NCI-H1048 (cell line): ENCODE results near the gene SEPTIN10.
"Not testable (repeated sequence)": the region's sequence is repeated elsewhere in the genome, so short reads cannot be mapped to it uniquely, and the experiment has no call there.

Experiments used
- DNase-seq: peaks from one replicate; lab custom pipeline; 2025; lab: John Stamatoyannopoulos, UW

SEPTIN10 gene

DNA sequence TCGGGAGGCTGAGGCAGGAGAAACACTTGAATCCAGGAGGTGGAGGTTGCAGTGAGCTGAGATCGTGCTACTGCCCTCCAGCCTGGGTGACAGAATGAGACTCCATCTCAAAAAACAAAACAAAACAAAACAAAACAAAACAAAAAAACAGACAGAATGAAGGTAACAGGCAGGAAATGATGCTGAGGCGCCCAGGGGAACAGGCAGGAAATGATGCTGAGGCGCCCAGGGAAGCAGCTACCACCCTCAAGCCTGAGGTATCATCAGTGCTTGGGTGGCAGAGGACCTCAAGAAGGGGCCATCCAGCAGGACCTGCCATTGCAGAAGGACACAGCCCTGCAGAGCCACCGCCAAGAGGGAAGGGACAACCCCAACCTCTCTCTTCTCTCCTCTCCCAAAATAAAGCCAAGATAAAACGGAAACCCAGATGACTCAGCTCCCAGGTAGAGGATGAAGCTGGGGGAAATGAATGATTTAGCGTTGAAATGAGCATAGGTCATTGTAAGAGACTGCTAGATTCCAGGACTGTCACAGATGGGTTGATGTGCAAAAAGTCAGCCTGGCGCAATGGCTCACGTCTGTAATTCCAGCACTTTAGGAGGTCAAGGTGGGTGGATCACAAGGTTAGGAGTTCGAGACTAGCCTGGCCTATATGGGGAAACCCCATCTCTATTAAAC, 19.7 kb upstream of the SEPTIN10 start:
- DNase-seq = no peak

DNA sequence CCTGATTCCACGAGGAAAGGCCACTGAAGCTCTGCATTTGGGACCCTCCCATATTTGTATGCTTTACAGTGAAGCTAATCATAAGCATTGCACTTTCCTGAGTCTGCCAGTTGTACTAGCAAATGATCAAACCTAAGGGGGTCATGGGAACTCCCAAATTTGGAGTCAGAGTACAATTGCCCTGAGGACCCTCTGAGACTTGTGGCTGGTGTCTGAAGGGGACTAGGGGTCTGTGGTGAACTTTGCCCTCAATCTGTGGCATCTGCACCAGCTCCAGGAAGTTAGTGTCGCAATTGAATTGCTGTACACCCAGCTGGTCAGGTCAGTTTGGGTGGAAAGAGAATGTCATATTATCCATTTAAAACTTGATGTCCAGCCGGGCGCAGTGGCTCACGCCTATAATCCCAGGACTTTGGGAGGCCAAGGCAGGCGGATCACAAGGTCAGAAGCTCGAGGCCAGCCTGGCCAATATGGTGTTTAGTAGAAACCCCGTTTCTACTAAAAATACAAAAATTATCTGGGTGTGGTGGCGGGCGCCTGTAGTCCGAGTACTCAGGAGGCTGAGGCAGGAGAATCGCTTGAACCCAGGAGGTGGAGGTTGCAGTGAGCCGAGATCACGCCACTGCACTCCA, 18.5 kb upstream of the SEPTIN10 start:
- DNase-seq = no peak

DNA sequence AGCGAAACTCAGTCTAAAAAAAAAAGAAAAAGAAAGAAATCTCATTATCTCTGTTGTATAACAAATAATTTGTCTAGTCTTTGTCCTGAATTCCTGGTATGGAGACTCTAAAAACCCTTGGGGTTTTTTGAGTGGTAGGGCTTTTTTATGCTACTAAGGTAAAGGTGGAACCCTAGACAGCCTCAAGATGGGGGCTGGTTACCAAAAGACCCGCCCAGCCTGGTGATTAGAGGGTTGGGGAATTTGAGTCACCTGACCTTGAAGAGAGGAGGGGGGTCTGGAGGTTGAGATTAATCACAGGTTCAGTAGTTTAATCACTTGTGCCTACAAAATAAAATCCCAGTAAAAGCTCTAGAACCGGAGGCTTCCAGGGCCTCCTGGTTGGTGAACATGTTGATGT, 18.0 kb upstream of the SEPTIN10 start:
- DNase-seq = no peak

DNA sequence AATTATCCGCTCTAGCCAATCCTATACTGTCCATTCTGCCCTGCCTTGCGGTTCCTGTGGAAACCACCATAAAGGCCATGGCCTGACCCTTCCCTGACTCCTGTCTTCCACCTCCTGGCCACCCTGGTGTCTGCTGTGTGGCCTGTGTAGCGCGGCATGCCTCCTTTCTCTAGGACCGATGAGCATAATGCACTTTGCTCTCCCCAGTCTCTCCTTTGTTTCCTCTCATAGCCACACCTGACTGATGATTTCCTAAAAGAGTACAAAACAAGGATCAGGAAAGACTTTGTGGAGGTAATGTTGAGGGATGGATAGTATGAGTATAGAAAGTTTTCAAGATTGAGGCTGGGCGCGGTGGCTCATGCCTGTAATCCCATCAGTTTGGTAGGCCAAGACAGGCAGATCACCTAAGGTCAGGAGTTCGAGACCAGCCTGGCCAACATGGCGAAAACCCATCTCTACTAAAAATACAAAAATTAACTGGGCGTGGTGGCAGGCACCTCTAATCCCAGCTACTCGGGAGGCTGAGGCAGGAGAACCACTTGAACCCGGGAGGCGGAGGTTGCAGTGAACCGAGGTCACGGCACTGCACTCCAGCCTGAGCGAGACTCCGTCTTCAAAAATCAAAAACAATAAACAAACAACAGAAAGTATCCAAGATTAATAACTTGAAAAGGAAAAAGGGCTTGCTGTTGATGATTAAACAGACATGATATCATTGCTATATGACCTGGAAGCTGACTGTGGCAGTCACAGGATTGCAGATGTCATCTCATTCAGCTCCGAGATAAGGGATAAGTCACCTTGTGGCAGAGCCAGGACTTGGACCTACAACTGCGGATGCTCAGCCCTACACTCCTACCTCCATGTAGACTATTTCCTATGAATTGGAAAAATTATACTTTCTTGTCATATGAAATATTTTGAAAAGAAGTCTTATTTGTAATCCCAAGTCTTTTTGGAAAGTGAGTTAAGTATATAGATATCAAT, 17.0 kb upstream of the SEPTIN10 start:
- no peak for DNase-seq

DNA sequence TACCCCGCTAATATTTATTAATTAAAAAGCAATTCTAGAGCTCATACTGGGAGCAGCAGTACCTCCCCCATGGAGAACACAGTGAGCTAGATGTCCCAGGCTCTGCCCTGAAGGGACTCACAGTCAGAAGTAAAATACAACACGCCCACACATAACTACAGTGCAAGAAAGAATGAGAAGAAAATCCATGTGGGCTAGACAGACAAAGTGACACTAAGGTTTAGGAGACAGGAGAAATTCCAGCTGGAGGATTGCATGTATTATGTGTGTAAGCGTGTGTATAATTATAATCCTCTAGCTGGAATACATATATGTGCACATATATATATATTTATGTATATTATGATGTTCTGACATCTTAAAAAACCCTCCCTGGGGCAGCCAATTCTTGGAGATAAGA, 16.1 kb upstream of the SEPTIN10 start:
- DNase-seq = no peak

DNA sequence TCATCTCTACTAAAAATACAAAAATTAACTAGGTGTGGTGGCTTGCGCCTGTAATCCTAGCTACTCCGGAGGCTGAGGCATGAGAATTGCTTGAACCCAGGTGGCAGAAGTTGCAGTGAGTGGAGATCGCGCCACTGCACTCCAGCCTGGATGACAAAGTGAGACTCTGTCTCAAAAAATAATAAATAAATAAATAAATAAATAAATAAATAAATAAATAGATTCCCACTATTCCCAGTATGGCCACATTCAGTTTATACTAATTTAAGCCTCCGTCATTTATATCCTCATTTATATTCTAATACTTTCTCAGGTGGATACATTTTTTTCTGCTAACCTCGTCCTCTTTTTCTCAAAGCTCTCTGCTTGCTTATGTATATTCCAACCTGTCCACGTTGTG, 14.6 kb upstream of the SEPTIN10 start:
- not testable (repeated sequence) for DNase-seq

DNA sequence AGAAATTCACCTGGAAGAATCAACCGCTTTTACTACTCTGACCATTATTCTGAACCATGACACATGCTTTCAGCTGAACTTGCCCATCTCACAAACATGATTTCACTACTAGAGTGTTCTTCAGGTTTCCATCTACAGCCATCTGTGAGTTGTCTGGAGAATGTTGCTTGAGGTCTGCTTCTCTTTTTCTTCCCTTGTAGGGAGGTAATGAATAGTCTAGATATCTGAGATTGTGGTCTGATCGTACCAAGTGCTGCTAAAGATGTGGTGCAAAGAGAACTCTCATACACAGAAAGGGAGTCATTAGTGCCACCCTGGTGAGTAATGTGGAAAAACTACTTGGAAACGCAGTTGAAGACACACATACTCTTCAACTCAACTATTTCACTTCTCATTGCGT, 10.6 kb upstream of the SEPTIN10 start:
- DNase-seq = no peak

DNA sequence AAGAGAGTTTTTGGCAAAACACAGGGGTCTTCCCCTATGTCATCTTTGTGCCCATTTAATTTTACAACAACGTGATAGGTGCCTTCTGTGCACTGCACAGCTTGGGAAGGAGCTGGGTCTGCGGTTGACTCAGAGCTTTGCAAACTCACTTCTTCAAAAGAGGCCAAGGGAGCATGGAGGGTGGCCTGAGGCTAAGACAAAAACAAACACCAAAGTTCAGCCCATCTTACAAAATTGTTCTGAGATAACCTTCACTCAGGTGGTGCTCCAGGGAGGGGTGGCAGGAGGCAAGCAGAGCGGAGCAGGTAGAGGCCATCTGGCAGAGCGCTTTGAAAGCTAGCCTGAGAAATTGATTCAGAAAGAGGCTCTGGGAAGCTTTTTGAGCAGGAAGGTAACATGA, 10.2 kb upstream of the SEPTIN10 start:
- DNase-seq = no peak

DNA sequence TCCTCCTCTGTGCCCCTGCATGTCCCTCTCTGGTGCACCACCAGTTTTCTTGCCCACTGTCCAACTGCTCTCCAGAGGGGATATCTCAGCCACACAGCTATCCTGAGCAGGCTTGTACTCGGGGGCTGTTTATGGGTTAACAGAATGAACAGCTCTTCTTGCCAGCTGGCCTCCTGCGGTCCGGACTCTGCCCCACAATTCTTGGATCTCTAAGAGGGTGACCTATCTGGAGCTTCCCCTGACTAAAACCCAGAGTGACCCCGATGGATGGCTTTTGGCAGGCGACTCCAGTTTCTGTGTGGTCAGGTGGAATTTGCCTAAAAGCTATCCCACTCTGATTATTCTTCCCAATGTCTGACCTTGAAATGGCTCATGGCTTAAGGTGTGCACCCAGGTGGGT, 9.5 kb upstream of the SEPTIN10 start:
- DNase-seq = no peak

DNA sequence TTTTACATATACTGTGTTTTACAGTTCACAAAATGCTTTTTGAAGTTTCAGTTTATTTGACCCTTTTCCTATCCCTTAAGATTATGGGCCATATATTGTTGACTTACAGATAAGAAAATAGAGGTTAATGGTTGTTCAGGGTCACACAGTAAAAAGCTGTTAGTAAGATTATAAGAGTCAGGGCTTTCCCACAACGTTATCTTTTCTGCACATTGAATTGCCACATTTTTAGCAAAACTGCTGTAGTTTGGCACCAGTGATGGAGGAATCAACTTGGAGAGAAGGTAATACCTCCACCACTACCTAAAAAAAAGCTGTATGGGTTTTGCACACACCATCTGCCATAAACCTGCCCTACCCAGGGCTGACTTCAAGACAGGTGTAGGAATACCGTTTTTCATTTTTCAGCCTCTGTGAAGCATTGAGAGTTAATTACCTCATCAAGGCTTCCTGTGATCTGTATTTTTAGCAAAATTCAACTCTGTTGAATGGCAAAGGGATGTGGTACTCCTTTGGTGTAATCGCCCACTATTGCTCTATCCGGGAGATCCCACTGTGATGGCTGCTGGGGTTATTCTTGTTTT, 5.4 kb upstream of the SEPTIN10 start:
- no peak for DNase-seq

DNA sequence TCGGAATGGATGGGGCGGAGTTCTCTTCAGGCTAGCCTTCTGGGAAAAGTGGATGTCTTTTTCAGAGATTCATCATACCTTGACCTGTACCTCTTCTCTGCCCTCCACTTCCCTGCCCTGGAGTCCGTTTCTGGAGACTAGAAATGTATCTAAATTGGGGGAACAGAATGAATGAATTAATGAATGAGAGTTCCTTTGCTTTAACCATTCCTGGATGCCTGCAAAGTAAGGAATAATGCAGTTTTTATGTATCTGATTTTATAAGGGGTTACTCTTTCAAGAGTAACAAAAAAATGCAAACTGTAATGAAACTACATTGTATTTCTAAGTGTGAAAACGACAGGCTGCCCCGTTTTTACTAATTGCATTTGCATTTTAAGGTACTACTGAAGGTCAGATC, 2.4 kb upstream of the SEPTIN10 start:
- no peak for DNase-seq

DNA sequence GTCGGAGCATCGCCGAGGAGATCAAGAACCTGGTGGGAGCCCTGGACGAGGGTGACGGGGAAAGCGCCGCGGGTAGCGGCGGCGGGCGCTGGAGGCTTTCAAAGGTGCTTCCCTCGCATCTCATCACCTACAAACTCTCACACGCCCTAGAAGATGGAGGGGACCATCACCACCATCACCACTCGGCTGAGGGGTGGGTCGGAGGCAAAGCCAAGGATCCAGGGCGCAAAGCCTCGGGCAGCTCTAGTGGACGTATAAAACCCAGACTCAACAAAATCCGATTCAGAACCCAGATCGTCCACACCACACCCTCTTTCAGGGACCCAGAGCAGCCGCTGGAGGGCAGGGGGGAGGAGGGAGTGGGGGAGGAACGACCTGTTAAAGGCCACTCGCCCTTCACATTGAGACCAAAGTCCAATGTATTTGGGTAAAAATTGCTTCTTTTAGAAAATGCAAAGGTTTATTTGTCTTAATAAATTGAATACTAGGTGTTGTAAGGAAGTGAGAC, 1.9 kb upstream of the SEPTIN10 start:
- DNase-seq = no peak

DNA sequence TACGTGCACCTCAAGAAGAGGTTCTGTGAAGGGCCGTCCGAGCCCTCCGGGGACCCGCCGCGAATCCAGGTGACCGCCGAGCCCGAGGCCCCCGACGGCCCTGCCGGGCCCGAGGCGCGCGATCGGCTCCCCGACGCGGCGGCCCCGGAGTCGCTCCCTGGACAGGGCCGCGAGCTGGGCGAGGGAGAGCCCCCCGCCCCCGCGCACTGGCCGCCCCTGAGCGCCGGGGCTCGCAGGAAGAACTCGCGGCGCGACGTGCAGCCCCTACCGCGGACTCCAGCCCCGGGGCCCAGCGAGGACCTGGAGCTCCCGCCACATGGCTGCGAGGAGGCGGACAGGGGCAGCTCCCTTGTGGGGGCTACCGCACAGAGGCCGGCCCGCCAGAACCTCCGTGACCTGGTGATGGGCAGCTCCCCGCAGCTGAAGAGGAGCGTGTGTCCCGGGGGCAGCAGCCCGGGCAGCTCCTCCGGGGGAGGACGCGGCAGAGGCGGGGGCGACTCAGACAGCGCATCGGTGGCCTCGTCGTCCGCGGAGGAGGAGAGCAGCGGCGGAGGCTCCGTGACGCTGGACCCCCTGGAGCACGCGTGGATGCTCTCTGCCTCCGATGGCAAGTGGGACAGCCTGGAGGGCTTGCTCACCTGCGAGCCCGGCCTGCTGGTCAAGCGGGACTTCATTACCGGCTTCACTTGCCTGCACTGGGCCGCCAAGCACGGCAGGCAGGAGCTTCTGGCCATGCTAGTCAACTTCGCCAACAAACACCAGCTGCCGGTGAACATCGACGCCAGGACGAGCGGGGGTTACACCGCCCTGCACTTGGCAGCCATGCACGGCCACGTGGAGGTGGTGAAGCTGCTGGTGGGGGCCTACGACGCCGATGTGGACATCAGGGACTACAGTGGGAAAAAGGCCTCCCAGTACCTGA, 1.2 kb upstream of the SEPTIN10 start:
- DNase-seq = no peak

DNA sequence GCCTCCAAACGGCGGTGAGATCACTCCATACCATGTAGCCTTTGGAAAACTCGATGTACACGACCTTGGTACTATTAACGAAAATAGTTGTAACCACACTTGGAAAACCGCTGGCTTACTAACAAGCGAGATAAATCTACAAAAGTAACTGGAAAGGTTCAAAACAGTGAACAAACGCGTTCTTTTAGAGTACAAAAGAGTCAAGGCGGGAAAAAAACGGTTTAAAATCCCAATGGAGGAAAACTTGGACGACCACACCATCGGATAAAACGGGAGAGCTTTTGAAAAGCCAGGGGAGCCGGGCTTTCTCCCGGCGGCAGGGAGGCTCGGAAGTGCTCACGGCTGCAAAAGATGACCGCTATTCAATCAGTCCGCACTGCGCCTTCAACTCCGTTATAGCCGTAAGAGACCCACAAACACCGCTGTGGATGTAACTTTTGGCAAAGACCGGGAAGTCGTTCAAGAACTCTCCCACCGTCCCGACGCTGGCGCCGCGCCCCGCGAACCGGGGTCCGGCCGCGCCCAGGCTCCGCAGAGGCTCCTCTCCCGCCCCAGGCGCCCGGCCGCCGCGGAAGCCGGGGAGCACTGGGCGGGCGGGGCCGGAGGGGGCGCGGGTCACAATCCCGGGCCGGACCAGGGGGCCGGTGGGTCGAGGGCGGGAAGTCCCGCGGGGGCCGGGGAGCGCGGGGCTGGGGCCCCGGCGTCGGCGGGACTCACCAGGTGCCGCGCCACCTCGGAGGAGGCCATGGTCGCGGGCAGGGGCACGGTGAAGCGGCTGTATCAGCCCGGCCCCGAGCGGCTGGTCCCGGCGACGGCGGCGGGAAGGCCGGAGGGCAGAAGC, 465 bp downstream of the SEPTIN10 start:
- no peak for DNase-seq

DNA sequence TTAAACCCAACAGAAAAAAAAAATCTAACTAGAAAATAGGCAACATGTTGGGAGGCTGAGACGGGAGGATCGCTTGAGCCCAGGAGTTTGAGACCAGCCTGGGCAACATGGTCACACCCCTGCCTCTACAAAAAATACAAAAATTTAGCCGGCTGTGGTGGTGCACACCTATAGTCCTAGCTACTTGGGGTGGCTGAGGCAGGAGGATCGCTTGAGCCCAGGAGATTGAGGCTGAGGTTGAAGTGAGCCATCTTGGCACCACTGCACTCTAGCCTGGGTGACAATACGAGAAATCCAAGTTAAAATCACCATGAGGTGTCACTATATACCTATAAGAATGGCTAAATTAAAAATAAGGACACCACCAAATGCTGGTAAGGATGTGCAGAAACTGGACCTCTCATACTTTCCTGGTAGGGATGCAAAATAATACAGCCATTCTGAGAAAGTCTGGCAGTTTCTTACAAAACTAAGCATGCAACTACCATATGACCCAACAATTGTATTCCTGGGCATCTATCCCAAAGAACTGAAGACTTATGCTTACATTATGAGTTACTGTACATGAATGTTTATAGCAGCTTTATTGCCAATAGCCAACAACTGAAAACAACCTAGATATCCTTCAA, 2.2 kb downstream of the SEPTIN10 start:
- no peak for DNase-seq

DNA sequence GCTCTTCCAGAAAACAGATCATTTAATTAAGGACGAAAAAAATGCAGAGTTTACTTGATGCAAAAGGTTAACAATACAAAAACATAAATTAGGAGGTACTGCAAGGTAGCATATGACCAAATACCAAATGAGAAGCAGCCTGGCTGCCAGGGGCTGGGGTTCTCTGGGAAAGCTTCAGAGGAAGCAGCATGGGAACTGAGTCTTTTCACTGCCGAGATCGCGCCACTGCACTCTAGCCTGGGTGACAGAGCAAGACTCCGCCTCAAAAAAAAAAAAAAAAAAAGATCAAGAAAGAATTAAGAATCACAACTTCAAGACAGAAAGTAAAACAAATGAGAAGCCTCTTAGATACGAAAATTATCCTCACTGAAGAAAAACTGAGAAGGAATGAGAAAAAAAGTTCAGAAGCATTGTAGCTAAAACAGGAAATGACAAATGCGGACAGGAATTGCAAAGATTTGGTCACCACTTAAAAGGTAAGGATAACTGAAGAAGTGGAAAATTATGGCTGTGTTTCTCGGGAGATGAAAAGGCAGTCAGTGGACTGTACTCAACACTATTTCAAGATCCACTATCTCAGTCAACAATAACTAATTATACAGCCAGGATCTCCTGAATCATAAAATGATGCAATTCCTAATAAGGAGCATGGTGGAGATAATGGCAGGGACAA, 4.3 kb downstream of the SEPTIN10 start:
- DNase-seq = no peak

DNA sequence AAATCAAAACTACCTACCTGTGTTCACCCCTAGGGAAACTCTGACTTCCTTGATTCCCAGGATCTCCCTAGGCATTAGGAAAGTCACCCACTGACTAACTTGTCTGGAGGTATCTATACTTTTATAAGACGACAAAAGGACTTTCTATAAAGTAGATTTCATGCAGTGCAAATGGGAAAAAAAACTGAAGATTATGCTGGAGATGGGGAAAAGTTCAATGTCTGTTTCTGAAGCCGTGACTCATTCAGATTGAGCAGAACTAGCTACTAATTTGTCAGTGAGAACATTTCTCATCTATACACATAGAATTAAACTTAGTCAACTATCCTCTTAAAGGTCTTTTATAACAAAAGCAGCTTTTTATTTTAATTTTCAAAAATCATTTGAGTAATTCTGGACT, 6.0 kb downstream of the SEPTIN10 start:
- DNase-seq = no peak

DNA sequence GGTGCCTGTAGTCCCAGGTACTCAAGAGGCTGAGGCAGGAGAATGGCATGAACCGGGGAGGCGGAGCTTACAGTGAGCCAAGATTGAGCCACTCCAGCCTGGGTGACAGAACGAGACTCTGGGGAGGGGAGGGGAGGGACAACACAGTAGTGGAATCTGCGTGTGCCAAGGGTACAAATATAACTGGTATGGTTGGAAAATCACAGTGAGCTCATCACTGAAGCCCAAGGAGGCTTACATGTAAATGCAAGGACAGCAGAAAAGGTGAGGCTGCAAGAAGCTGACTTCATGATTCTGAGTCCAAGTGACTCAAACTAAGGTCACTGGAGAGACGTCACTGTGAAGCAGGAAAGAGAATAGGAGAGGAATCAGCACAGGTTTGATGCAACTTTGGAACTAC, 9.2 kb downstream of the SEPTIN10 start:
- no peak for DNase-seq

DNA sequence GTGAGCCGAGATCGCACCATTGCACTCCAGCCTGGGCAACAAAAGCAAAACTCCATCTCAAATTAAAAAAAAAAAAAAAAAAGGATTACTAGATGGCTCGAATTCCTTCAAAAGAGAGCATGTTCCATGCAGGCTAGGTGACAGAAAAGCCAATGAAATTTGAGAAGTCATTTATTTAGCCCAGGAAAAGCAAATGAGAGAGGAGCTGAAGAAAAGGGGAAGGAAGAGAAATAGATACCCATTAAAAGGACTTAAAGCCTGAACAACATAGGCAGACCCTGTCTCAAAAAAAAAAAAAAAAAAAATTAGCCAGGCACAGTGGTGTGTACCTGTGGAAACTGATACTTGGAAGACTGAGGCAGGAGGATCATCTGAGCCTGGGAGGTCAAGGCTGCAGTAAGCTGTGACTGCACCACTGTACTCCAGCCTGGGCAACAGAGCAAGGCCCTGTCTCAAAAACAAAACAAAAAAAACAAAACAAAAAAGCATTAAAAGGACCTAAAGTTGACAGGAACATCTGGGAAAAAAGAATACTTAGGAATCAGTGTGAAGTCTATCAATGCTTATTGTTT, 11.1 kb downstream of the SEPTIN10 start:
- no peak for DNase-seq
